Measurements from ENCODE around the gene RABAC1. TPM values are rescaled to one million over a fixed set of nuclear protein-coding genes. Genes with fewer than 3 reads are reported as not detected.

Gene RABAC1
- total and polyA plus RNA-seq, 2 of the 13 experiments (the other 11 are each of a cell fraction or from before 2014, with no cell fraction given): 37.4 to 74.0 TPM

DNA sequence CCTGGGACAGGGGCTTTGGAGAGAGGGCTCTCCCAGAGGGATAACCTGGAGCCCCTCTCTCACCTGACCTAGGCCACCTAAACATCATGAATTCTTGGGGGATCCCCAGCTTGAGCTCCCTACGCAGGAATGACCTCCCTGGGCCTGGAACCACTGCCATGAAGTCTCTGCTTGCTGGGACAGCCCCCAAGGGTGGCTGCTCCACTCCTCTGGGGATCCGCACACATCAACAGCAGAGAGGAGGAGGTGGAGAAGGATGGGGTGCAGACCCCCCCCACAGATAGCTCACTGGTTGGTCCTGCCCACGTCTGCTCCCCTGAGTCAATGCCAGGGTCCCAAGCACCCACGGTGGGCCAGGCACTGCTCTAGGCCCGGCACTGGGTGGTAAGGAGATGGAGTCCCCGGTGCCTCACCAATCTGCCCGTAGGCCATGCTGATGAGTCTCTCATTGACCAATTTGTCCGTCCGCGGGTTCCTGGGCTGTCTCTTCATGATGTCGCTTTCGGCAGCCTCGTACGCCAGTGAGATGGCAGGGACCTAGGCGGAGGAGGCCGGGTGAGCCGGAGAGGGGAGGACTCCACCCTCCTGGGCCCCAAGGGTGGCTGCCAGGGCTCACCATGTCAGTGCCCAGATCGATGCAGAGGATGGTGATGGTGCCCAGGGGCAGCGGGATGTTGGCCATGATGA lies 10.8 kb upstream of the RABAC1 start (continued):
- TF ChIP-seq, protein P1, sequence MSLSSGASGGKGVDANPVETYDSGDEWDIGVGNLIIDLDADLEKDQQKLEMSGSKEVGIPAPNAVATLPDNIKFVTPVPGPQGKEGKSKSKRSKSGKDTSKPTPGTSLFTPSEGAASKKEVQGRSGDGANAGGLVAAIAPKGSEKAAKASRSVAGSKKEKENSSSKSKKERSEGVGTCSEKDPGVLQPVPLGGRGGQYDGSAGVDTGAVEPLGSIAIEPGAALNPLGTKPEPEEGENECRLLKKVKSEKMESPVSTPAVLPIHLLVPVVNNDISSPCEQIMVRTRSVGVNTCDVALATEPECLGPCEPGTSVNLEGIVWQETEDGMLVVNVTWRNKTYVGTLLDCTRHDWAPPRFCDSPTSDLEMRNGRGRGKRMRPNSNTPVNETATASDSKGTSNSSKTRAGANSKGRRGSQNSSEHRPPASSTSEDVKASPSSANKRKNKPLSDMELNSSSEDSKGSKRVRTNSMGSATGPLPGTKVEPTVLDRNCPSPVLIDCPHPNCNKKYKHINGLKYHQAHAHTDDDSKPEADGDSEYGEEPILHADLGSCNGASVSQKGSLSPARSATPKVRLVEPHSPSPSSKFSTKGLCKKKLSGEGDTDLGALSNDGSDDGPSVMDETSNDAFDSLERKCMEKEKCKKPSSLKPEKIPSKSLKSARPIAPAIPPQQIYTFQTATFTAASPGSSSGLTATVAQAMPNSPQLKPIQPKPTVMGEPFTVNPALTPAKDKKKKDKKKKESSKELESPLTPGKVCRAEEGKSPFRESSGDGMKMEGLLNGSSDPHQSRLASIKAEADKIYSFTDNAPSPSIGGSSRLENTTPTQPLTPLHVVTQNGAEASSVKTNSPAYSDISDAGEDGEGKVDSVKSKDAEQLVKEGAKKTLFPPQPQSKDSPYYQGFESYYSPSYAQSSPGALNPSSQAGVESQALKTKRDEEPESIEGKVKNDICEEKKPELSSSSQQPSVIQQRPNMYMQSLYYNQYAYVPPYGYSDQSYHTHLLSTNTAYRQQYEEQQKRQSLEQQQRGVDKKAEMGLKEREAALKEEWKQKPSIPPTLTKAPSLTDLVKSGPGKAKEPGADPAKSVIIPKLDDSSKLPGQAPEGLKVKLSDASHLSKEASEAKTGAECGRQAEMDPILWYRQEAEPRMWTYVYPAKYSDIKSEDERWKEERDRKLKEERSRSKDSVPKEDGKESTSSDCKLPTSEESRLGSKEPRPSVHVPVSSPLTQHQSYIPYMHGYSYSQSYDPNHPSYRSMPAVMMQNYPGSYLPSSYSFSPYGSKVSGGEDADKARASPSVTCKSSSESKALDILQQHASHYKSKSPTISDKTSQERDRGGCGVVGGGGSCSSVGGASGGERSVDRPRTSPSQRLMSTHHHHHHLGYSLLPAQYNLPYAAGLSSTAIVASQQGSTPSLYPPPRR (CRISPR knock-in tag; IDR thresholded peaks at IDR 0.05; ENCODE audit: borderline replicate concordance): no peak
- TF ChIP-seq ZFP62 (CRISPR knock-in tag; IDR thresholded peaks at IDR 0.05): no peak
- no peak for TF ChIP-seq EEA1 (CRISPR knock-in tag; IDR thresholded peaks at IDR 0.05; ENCODE audit: borderline replicate concordance)
- TF ChIP-seq SMAD1 (CRISPR knock-in tag; IDR thresholded peaks at IDR 0.05; ENCODE audit: borderline replicate concordance, low read depth): no peak
- no peak for TF ChIP-seq NPAS2 (CRISPR knock-in tag; IDR thresholded peaks at IDR 0.05; ENCODE audit: borderline replicate concordance)
- TF ChIP-seq, protein P2, sequence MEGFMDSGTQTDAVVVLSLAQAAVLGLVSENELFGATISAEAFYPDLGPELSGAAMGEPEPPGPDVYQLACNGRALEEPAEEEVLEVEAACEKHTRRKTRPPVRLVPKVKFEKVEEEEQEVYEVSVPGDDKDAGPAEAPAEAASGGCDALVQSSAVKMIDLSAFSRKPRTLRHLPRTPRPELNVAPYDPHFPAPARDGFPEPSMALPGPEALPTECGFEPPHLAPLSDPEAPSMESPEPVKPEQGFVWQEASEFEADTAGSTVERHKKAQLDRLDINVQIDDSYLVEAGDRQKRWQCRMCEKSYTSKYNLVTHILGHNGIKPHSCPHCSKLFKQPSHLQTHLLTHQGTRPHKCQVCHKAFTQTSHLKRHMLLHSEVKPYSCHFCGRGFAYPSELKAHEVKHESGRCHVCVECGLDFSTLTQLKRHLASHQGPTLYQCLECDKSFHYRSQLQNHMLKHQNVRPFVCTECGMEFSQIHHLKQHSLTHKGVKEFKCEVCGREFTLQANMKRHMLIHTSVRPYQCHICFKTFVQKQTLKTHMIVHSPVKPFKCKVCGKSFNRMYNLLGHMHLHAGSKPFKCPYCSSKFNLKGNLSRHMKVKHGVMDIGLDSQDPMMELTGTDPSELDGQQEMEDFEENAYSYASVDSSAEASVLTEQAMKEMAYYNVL (CRISPR knock-in tag; IDR thresholded peaks at IDR 0.05; ENCODE audit: borderline replicate concordance): no peak
- TF ChIP-seq BORCS8-MEF2B (CRISPR knock-in tag; IDR thresholded peaks at IDR 0.05): no peak
- no peak for TF ChIP-seq ZNF333 (CRISPR knock-in tag; IDR thresholded peaks at IDR 0.05; ENCODE audit: borderline replicate concordance)

Measured in HepG2 (cell line).